Right lobe of liver (tissue), 6 donors: ENCODE measurements around the gene BEST2. TPM values are rescaled to one million over a fixed set of nuclear protein-coding genes. Genes with fewer than 3 reads are reported as not detected.

ENCODE experiments used
- ATAC-seq, 4 donors: fragments of 200-7000 bp; cut with Tn5 transposase; one replicate each; pipeline ENCODE4 v1.9.1; 2020; ENCODE audit warnings: mild to moderate bottlenecking in 4 of 4, moderate library complexity in 4 of 4
- DNase-seq, 3 donors: peaks; one replicate each; pipeline ENCODE4 v3.0.0-alpha.2; 2020
- H3K27ac ChIP-seq, 3 donors: fragments of 200-600 bp; one replicate each; pipeline ENCODE4 v1.8.0; 2022
- H3K27me3 ChIP-seq, 2 donors: fragments of 200-600 bp; one replicate each; pipeline ENCODE4 v1.8.0; 2022
- H3K36me3 ChIP-seq, 4 donors: fragments of 200-600 bp; sonication (generic) in 1 of 4; one replicate each; pipeline versions ENCODE4 v1.5.1 to v1.8.0; 2017 to 2022; ENCODE audit warnings: control low read depth in 1 of 4
- H3K4me1 ChIP-seq, 4 donors: fragments of 200-600 bp; sonication (generic) in 1 of 4; one replicate each; pipeline versions ENCODE4 v1.5.1 to v1.8.0; 2017 to 2022; ENCODE audit warnings: control low read depth in 1 of 4
- H3K4me3 ChIP-seq, 3 donors: fragments of 200-600 bp; one replicate each; pipeline ENCODE4 v1.8.0; 2022
- H3K9me3 ChIP-seq, 4 donors: fragments of 200-600 bp; sonication (generic) in 1 of 4; one replicate each; pipeline versions ENCODE4 v1.5.1 to v1.8.0; 2017 to 2022; ENCODE audit warnings: control low read depth in 1 of 4
- POLR2A ChIP-seq: fragments of 450-650 bp; IDR thresholded peaks from one replicate; pipeline ENCODE4 v1.6.1; 2017; ENCODE audit warnings: antibody characterized with exemption, mild to moderate bottlenecking
- WGBS: methylation state at CpG from one replicate; pipeline ENCODE4 v1.1.6; 2018; ENCODE audit warnings: low coverage, low lambda C conversion rate; ENCODE audit not compliant: insufficient coverage; ENCODE audit errors: missing lambda C conversion rate; 5-methylcytosine and 5-hydroxymethylcytosine counted together
- intact Hi-C, 2 donors: fragments of 100-400 bp; cut with DNase I; formaldehyde crosslinking; loops; one replicate each; pipeline versions ENCODE4 v1.11.2 to v1.14.1; 2022
- total RNA-seq, 6 experiments: library from RNA; depleted of rRNA in 2 of 6; stranded (reverse); fragments of >200 nt in 2 of 6; fragmentation: NEBNext Ultra II Directional in 3 of 6; extraction: Animal tissue kit (Norgen Biotek cat#: 25700) in 3 of 6; gene quantifications; one replicate each; pipeline versions ENCODE4 v1.1.0 to v1.2.4, GENCODE V29; 2016 to 2023
- TF ChIP-seq, protein P1 (sequence below), 4 donors: fragments of 200-600 bp in 3 of 4; fragments of 450-650 bp in 1 of 4; IDR thresholded peaks; one replicate each; pipeline versions ENCODE4 v1.5.1 to v1.8.0; 2016 to 2022; ENCODE audit warnings: antibody characterized with exemption in 4 of 4, mild to moderate bottlenecking in 2 of 4
- donor health status: DM: no; HTN: yes; CAD: no.
- donor health status: DM: no; HTN: no; CAD: no.
- donor health status: DM: no; HTN: no; CAD: no.
- donor health status: DM: no; HTN: yes; CAD: no.
- donor health status: DM: no; HTN: yes; CAD: no.

BEST2 gene
- total RNA-seq, 6 experiments from 2014 or later, result not detected

- peak; percentile 25 to 52 (median 44) for ATAC-seq
- Histone ChIP-seq H3K4me3 (peak overlapping the region; percentile 56 to 69 (median 60)), H3K9me3 (no peaks in the 10 kb centered on the region), H3K36me3 (no peaks in the 10 kb centered on the region), H3K27me3 (no peaks in the 10 kb centered on the region), H3K27ac (peak overlapping the region; percentile 72 to 94 (median 79)), H3K4me1 (peaks cover 0 to 20% (median 7%) of the 10 kb centered on the region in 4 donors)
- intact Hi-C loops, result loop anchor here in 1 of 2 donors (10.0 kb wide), 1 partner anchor 53 kb away; the partner anchor contains the start of gene TNPO2
- 3% methylated on average over 28 of the region's 44 CpGs for WGBS
- DNase-seq, result peak; percentile 79 to 84 (median 82)
- TF ChIP-seq, protein P1, sequence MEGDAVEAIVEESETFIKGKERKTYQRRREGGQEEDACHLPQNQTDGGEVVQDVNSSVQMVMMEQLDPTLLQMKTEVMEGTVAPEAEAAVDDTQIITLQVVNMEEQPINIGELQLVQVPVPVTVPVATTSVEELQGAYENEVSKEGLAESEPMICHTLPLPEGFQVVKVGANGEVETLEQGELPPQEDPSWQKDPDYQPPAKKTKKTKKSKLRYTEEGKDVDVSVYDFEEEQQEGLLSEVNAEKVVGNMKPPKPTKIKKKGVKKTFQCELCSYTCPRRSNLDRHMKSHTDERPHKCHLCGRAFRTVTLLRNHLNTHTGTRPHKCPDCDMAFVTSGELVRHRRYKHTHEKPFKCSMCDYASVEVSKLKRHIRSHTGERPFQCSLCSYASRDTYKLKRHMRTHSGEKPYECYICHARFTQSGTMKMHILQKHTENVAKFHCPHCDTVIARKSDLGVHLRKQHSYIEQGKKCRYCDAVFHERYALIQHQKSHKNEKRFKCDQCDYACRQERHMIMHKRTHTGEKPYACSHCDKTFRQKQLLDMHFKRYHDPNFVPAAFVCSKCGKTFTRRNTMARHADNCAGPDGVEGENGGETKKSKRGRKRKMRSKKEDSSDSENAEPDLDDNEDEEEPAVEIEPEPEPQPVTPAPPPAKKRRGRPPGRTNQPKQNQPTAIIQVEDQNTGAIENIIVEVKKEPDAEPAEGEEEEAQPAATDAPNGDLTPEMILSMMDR (IDR thresholded peaks at IDR 0.05), result peak in 1 of 4 donors; percentile 2
- TF ChIP-seq POLR2A, result peak; percentile 74
Observed at GRCh38 chr19:12778017-12778904, 26.7 kb downstream of the BEST2 start.

DNA sequence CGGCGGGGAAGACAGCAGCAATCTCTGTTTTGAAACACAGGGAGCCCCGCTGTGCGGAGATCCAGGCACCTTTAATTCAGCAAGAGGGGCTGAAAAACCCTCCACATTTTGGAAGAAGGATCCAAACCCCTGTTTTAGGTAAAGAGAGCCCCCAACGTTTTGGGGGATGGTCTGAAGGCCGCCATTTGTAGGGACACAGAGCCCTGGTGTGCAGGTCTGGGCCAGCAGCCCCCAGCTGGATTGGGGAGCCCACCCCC, 27.2 kb downstream of the BEST2 start:
- H3K27me3 ChIP-seq, result no peaks in the 10 kb centered on the region
- TF ChIP-seq POLR2A, result no peak
- ATAC-seq (no peak), DNase-seq (no peak)
- no peaks in the 10 kb centered on the region for H3K36me3 ChIP-seq
- peaks cover 0 to 26% (median 12%) of the 10 kb centered on the region in 4 donors for H3K4me1 ChIP-seq
- intact Hi-C loops, result loop anchor here in 1 of 2 donors (10.0 kb wide), 1 partner anchor 54 kb away; the partner anchor contains the start of gene TNPO2
- no peaks in the 10 kb centered on the region for H3K9me3 ChIP-seq
- peak overlapping the region; percentile 72 to 94 (median 79) for H3K27ac ChIP-seq
- peak overlapping the region in 1 of 3 donors; percentile 60 for H3K4me3 ChIP-seq
- whole genome bisulfite sequencing, result 10% methylated on average over 2 of the region's 6 CpGs

- no peak for ATAC-seq
- intact Hi-C loops, result loop anchor here in 1 of 2 donors (10.0 kb wide), 1 partner anchor 55 kb away; the partner anchor contains the start of gene TNPO2
Observed at GRCh38 chr19:12779162-12779993, 27.8 kb downstream of the BEST2 start.

GRCh38 chr19:12782174-12782423, 30.5 kb downstream of the BEST2 start:
- Histone ChIP-seq H3K4me3 (peak overlapping the region; percentile 31 to 56 (median 53)), H3K27ac (peak overlapping the region; percentile 73 to 96 (median 73)), H3K4me1 (peaks cover 0 to 28% (median 12%) of the 10 kb centered on the region in 4 donors), H3K36me3 (no peaks in the 10 kb centered on the region), H3K27me3 (no peaks in the 10 kb centered on the region), H3K9me3 (no peaks in the 10 kb centered on the region)
- ATAC-seq (no peak), DNase-seq (no peak)
- peak; percentile 74 for TF ChIP-seq POLR2A
- TF ChIP-seq, protein P1 (IDR thresholded peaks at IDR 0.05), result no peak
- WGBS, result 2% methylated on average over 8 of the region's 12 CpGs
- intact Hi-C loops, result no loop called here

More at GRCh38 chr19:12779162-12779993, 27.8 kb downstream of the BEST2 start:
- peak overlapping the region; percentile 72 to 94 (median 79) for H3K27ac ChIP-seq
- no peaks in the 10 kb centered on the region for H3K36me3 ChIP-seq
- H3K4me1 ChIP-seq, result peaks cover 0 to 28% (median 12%) of the 10 kb centered on the region in 4 donors
- H3K4me3 ChIP-seq, result no peak overlapping the region
- no peaks in the 10 kb centered on the region for H3K9me3 ChIP-seq
- DNase-seq, result peak in 2 of 3 donors; percentile 63 to 67
- H3K27me3 ChIP-seq, result no peaks in the 10 kb centered on the region
- TF ChIP-seq POLR2A, result peak; percentile 47
- TF ChIP-seq, protein P1 (IDR thresholded peaks at IDR 0.05), result no peak
- WGBS, result 41% methylated on average over 8 of the region's 15 CpGs
